MCF 10A (cell line): ENCODE data around the gene MGMT. TPM values are rescaled to one million over a fixed set of nuclear protein-coding genes. Genes with fewer than 3 reads are reported as not detected.

Source experiments
- BruUV-seq: library from RNA; stranded (reverse); fragments of 400-500 nt; replicated peaks from 2 replicates; lab custom pipeline; 2021; lab: Mats Ljungman, UMichigan
- CTCF ChIA-PET: fragments of 300-600 bp; sonication (Branson Sonifier 250); formaldehyde crosslinking; extraction: SDS; loops from one replicate; lab custom pipeline; 2021; ENCODE audit warnings: antibody characterized with exemption, inconsistent platforms; lab: Yijun Ruan, JAX
- POLR2A ChIA-PET: fragments of 300-600, 350-650 bp; sonication (Branson Sonifier 250); formaldehyde crosslinking; extraction: SDS; loops from one replicate; lab custom pipeline; 2020; ENCODE audit warnings: antibody characterized with exemption, inconsistent platforms; lab: Yijun Ruan, JAX
- DNase-seq: peaks from one replicate; pipeline ENCODE4 v3.0.0-alpha.2; 2018; ENCODE audit not compliant: unreplicated experiment
- H3K27ac Mint-ChIP-seq: one replicate; pipeline ENCODE4 v1.8.0; 2022; ENCODE audit warnings: mild to moderate bottlenecking, low read depth, mixed read lengths; ENCODE audit not compliant: unreplicated experiment
- H3K27me3 Mint-ChIP-seq: one replicate; pipeline ENCODE4 v1.8.0; 2022; ENCODE audit warnings: mixed read lengths; ENCODE audit not compliant: insufficient read depth, unreplicated experiment
- H3K36me3 Mint-ChIP-seq: one replicate; pipeline ENCODE4 v1.8.0; 2022; ENCODE audit warnings: mild to moderate bottlenecking, moderate library complexity, mixed read lengths; ENCODE audit not compliant: insufficient read depth, unreplicated experiment
- H3K4me1 Mint-ChIP-seq: one replicate; pipeline ENCODE4 v1.8.0; 2022; ENCODE audit warnings: mixed read lengths; ENCODE audit not compliant: insufficient read depth, unreplicated experiment
- H3K4me3 Mint-ChIP-seq: one replicate; pipeline ENCODE4 v1.8.0; 2022; ENCODE audit warnings: mild to moderate bottlenecking, moderate library complexity, mixed read lengths; ENCODE audit not compliant: unreplicated experiment
- H3K9me3 Mint-ChIP-seq: one replicate; pipeline ENCODE4 v1.8.0; 2022; ENCODE audit warnings: mixed read lengths; ENCODE audit not compliant: unreplicated experiment
- CTCF ChIP-seq: fragments of 200-600 bp; IDR thresholded peaks from one replicate; pipeline ENCODE4 v1.8.0; 2022; ENCODE audit warnings: antibody characterized with exemption, mild to moderate bottlenecking; ENCODE audit not compliant: unreplicated experiment
- intact Hi-C: fragments of 100-400 bp; cut with micrococcal nuclease; formaldehyde crosslinking; loops from 2 replicates; pipeline ENCODE4 v1.14.1; 2022
- total RNA-seq: library from RNA; stranded (reverse); gene quantifications from 2 replicates; pipeline ENCODE4 v1.2.3, GENCODE V29; 2022

The MGMT gene
- total RNA-seq, 1 experiment from 2014 or later, result 18.0 TPM

GRCh38 chr10:129470103-129470851 lies 3.2 kb downstream of the MGMT start:
- no TSS peak for BruUV-seq
- no peak overlapping the region for H3K4me3 Mint-ChIP-seq
- H3K27ac Mint-ChIP-seq, result no peak overlapping the region
- ChIA-PET CTCF (no interaction called here), POLR2A (no interaction called here)
- H3K4me1 Mint-ChIP-seq, result no peaks in the 10 kb centered on the region
- H3K27me3 Mint-ChIP-seq, result no peaks in the 10 kb centered on the region
- intact Hi-C loops, result no loop called here
- no peaks in the 10 kb centered on the region for H3K9me3 Mint-ChIP-seq
- no peaks in the 10 kb centered on the region for H3K36me3 Mint-ChIP-seq
- no peak for TF ChIP-seq CTCF
- DNase-seq, result no peak

GRCh38 chr10:129471447-129472175 lies 4.6 kb downstream of the MGMT start:
- ChIA-PET POLR2A (no interaction called here), CTCF (no interaction called here)
- no peak for TF ChIP-seq CTCF
- intact Hi-C loops, result no loop called here
- BruUV-seq, result no TSS peak
- H3K36me3 Mint-ChIP-seq, result no peaks in the 10 kb centered on the region
- no peak overlapping the region for H3K4me3 Mint-ChIP-seq
- DNase-seq, result no peak
- H3K9me3 Mint-ChIP-seq, result no peaks in the 10 kb centered on the region
- H3K27me3 Mint-ChIP-seq, result no peaks in the 10 kb centered on the region
- no peak overlapping the region for H3K27ac Mint-ChIP-seq
- H3K4me1 Mint-ChIP-seq, result no peaks in the 10 kb centered on the region

GRCh38 chr10:129472696-129473555 lies 5.9 kb downstream of the MGMT start:
- Mint-ChIP-seq H3K4me1 (no peaks in the 10 kb centered on the region), H3K27ac (no peak overlapping the region), H3K36me3 (no peaks in the 10 kb centered on the region), H3K27me3 (no peaks in the 10 kb centered on the region), H3K9me3 (no peaks in the 10 kb centered on the region), H3K4me3 (no peak overlapping the region)
- POLR2A ChIA-PET, result interaction anchor here (0.6 kb wide), 1 partner anchor 1925 kb away, joined by 3 read pairs; no protein-coding TSS in a partner anchor
- intact Hi-C loops, result no loop called here
- CTCF ChIA-PET, result interaction anchor here (0.7 kb wide), 1 partner anchor 1172 kb away, joined by 3 read pairs; no protein-coding TSS in a partner anchor
- no peak for DNase-seq
- no peak for TF ChIP-seq CTCF
- BruUV-seq, result no TSS peak

- no peak for TF ChIP-seq CTCF
- Mint-ChIP-seq H3K27me3 (no peaks in the 10 kb centered on the region), H3K4me3 (no peak overlapping the region), H3K4me1 (no peaks in the 10 kb centered on the region), H3K27ac (no peak overlapping the region), H3K36me3 (no peaks in the 10 kb centered on the region), H3K9me3 (no peaks in the 10 kb centered on the region)
- CTCF ChIA-PET, result no interaction called here
- DNase-seq, result no peak
- no TSS peak for BruUV-seq
- intact Hi-C loops, result no loop called here
- POLR2A ChIA-PET, result no interaction called here
Measured at GRCh38 chr10:129474642-129475041, 7.6 kb downstream of the MGMT start.
